NK-92 (cell line): ENCODE results near the gene GLTP.

ENCODE experiments used
- DNase-seq: peaks from one replicate; lab custom pipeline; 2025; ENCODE audit not compliant: unreplicated experiment; lab: John Stamatoyannopoulos, UW

The GLTP gene

DNA sequence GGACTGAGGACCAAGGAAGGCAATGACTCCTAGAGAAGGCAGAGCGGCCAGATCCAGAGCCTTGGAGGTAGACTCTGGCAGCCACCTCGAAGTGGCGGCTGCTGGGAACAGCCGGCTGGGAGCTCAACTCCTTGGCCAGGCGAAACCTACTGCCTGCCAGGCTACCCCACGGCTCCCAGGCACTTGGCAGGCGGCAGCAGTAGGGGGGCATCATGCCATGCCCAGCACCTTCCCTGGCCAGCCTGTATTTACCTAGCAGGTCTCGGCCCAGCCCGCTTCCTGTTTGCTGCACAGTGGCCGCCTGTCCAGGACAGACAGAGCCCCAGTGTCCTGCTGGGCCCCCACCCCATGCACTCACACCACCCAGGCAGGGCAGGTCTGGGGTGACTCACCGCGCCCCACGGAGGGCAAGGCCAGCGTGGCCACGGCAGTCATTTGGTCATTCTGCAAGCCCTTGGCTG, 57.4 kb downstream of the GLTP start:
- DNase-seq: no peak

DNA sequence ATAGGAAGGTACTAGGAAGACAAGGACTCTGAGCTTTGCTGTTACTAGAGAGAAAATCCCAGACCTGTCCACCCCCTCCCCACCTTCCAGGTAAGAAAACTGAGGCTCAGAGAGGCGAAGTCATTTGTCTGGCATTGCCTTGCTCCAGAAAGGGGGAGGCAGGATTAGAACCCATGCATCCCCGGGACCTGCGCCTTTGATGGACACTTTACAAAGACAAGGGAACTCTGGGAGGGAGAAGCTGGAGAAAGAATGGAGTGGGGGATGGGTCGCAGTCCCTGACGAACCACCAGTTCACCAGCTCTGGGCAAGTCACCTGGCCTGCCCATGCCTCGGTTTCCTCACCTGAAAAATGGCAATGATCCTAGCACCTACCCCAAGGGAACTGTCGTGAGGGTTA, 57.9 kb downstream of the GLTP start:
- DNase-seq: no peak

GRCh38 chr12:109821968-109822367, 58.4 kb downstream of the GLTP start:
- DNase-seq: no peak

DNA sequence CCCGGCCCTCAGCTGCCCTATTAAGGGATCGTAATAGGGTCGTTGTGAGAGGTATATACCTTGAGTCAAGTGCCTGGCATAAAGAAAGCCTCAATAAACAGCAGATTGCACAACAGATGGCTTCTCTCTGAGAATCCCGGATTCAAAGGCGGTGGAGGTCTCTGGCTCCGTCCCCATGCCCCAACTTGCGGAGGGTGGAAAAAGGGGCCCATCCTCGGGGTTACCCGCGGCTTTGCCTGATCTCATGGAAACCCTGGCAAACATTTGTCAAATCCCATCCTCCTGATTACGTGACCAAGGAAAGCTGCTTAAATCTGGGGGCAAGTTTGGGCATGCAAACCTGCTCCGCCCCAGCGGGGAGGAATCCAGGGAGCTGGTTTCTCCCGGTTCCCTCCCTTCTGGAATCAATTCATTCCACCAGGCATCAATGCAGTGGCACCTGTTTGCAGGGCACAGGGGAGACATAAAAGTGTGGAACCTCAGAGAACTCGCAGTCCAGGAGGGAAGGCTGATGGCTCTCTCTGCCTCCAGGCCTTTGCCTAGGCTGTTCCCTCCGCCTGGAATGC, 59.4 kb downstream of the GLTP start:
- no peak for DNase-seq

DNA sequence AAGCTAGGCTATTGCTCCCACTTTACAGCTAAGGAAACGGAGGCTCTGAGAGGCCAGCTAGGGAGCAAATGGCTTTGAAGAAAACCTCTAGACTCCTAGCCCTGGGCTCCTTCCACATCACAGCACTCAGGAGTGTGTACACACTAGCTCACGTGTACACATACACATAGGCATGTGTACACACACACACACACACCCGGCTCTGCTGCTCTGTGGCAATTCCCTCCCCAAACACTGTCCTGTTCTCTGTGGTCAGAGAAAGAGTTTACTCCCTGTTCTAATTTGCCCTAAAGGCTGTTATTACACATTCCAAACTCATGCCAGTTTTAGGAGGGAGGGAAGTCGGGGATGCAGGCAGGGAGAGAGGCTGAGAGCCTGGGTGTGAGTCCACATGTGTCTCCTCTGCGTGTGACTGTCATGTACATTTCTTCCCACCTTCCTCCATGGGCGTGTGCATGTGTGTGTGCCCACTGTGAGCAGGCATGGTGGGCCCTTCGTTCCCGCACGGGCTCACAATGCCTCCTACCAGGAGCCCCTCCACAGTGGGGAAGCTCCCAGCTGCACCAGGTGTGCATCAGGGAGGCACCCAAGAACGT, 61.3 kb downstream of the GLTP start:
- DNase-seq: no peak

- DNase-seq: no peak
Measured at GRCh38 chr12:109818253-109818652, 62.1 kb downstream of the GLTP start.

GRCh38 chr12:109817627-109818231, 62.6 kb downstream of the GLTP start:
- no peak for DNase-seq

GRCh38 chr12:109816870-109817269, 63.5 kb downstream of the GLTP start:
- no peak for DNase-seq

DNA sequence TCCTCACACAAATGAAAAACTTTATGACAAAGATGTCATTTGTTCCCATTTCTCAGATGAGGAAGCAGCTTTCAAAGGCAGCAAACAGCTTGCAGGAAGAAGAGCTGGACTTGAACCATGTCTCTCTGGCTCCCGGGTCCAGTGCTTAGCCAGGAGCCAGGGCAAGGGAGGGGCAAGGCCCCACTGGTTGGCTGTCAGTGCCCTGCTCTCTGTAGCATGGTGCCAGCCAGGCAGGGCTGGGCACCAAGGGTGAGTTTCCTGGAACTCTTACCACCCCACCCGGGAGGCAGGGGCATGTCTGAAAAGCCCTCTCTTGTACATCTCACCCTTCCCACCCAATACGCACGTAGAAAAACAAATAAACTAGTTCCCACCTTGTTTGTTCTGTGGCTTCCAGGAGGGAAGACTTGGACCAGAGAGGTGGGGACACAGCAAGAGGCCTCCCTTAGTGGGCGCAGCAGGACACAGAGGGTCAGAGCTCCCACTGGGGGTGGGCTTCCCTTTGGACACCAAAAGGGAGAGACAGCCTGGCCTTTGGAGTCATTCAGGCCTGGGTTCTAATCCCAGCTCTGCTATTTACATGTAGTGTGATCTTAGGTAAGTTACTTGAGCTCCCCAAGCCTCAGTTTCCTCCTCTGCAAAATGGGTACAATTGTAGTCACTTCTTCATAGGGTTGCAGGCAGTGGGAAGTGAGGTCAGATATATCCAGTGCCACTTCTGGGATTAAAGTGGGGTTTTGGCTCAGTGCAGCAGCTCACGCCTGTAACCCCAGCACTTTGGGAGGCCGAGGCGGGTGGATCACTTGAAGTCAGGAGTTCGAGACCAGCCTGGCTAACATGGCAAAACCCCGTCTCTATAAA, 64.4 kb downstream of the GLTP start:
- no peak for DNase-seq

- no peak for DNase-seq
Measured at GRCh38 chr12:109815225-109815624, 65.1 kb downstream of the GLTP start.

GRCh38 chr12:109814600-109815150, 65.7 kb downstream of the GLTP start:
- no peak for DNase-seq

DNA sequence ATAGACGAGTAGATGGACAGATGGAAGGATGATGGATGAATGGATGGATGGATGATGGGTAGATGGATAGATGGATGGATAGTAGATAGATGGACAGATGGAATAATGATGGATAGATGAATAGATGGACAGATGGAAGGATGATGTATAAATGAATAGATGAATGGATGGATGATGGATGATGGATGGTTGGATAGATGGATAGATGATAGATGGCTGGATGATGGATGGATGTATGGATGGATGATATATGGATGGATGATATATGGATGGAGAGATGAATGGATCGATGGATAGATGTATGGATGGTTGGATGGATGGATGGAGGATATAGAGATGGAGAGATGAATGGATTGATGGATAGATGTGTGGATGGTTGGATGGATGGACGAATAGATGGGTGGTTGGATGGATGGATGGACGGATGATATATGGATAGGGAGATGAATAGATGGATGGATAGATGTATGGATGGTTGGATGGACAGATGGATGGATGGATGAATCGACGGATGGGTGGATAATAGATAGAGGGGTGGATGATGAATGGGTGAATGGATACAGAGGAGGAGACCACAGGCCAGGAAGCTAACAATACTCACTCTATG, 66.4 kb downstream of the GLTP start:
- no peak for DNase-seq

GRCh38 chr12:109811624-109811995, 68.7 kb downstream of the GLTP start:
- DNase-seq: no peak

DNA sequence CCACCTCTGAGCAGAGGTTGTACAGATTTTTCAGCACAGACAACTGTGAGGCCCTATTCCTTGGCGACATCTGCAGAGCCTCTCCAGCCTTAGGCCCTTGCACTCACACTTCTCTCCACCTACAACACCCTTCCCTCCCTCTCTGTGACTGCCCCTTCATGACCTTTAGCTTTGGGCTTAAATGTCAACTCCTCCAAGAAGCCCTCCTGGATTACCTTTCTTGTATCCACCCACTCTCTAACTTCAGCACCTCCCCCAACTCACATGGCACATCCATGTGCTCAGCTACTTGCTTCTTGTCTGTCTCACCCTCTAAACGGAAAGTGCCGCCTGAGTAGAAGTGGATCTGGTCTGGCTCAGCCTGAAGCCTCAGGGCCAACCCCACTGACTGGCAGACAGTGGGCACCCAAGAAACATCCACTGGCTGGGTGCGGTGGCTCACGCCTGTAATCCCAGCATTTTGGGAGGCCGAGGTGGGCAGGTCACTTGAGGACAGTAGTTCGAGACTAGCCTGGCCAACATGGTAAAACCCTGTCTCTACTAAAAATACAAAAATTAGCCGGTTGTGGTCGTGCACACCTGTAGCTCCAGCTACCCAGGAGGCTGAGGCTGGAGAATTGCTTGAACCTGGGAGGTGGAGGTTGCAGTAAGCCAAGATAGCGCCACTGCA, 69.3 kb downstream of the GLTP start:
- no peak for DNase-seq

GRCh38 chr12:109808876-109809646, 71.3 kb downstream of the GLTP start:
- DNase-seq: no peak

DNA sequence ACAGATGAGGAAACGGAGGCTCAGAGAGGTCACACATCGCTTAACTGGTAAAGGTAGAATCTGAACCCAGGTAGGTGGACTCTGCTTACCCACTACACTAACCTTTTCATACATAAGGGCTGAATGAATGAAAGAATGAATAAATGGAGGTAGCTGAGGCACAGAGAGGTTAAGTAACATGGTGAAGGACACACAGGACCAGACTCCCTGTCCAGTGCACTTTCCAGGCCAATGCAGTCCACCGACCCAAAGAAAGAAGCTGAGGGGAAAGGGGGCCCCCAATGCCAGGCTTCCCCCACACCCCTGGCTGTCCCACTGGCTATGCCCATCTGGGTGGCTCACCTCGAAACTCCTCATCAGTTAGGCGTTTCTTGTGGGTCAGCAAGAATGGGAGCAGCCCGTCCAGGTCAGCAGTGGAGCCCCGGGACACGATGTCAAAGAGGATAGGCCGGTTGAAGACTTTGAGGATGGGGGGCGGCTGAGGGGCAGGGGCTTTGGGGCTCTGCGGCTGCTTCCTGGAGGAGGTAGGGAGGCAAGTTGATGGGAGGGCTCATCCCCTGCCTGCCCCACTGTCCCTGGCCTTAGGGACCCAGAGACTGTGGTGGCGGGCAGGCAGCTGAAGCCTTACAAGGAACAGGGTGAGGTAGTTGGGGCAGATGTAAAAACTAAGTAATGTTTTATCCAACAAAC, 72.2 kb downstream of the GLTP start:
- no peak for DNase-seq

DNA sequence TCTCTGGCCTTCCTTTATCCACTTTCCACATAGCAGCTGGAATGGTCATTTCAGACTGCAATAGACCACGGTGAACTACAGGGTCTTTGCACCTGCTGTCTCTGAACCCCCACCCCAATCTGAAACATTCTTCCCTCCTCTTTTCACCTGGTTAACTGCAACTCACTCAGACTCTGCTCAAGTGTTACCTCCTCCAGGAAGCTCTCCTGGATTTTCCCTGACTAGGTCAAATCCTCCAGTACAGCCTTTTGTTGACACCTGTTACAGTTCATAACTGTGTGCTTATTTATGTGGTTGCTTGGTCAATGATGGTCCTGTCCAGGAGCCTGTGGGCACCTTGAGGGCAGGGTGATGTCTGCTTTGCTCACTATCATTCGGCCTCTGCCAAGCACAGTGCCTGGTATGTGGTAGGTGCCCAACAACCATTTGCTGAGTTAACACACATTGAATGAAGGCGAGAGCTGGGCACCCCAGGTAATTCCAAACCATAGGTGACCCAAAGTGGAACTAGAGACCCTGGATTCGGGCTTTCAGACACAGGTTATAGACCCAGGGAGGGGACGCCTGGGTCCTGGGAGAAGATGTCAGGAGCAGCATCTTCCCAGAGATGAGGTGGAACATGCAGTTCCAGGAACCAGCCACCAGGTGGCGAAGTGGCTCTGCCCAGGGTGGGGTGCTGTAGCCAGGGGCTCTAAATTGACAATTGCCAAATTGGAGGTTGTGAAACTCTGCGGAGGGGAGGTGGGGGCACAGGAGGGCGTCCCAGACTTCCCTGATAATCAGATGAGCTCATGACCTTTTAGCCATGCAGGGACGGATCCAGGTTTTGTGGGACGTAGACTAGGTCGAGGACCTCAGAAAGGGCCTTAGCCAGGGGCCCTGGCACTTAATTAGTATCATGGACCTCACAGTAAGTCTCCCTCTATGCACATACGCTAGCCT, 75.2 kb downstream of the GLTP start:
- no peak for DNase-seq

GRCh38 chr12:109803678-109804077, 76.7 kb downstream of the GLTP start:
- DNase-seq: no peak
